Measurements from ENCODE around the gene FAM114A1. TPM values are rescaled to one million over a fixed set of nuclear protein-coding genes. Genes with fewer than 3 reads are reported as not detected.

Gene FAM114A1
- total and polyA plus RNA-seq, 2 of the 4 experiments (the other 2 are of a cell fraction): 135 to 649 TPM

- WGBS, 2 experiments (ENCODE audit: extremely low coverage in 2 of 2, insufficient read length in 1 of 2): no CpG with 5 or more reads among the region's 5 CpGs
- no peak overlapping the region; the same call in 1 of the 2 replicates for H3K56ac ChIP-seq (ENCODE audit: extremely low read depth, insufficient read depth, low read length)
- dilution Hi-C loops (cut with HindIII; ENCODE audit: low sequenced_read_pairs, unreplicated experiment): no loop called here
- H3K23ac ChIP-seq (ENCODE audit: low read depth, low read length): no peak overlapping the region
- no peak overlapping the region for H2AFZ ChIP-seq (replicated peaks; ENCODE audit: low read length, poor library complexity)
- no peaks in the 10 kb centered on the region for H3K9me1 ChIP-seq (ENCODE audit: insufficient read depth, low read length)
- no peaks in the 10 kb centered on the region for H4K20me1 ChIP-seq (ENCODE audit: insufficient read depth, low read length)
- H3K14ac ChIP-seq (replicated peaks; ENCODE audit: low read depth, low read length): no peak overlapping the region
- H2BK15ac ChIP-seq (ENCODE audit: low read depth, low read length): no peak overlapping the region
- H2BK120ac ChIP-seq (ENCODE audit: low read depth, low read length): no peak overlapping the region
- H4K5ac ChIP-seq (ENCODE audit: low read depth, low read length): no peak overlapping the region
- no peak overlapping the region for H3K18ac ChIP-seq (ENCODE audit: low read depth, low read length)
- H3K4me2 ChIP-seq (ENCODE audit: low read depth, low read length): no peak overlapping the region
- H2AK9ac ChIP-seq (replicated peaks; ENCODE audit: low read depth, low read length, poor library complexity): no peak overlapping the region
- ChIA-PET POLR2A (ENCODE audit: unreplicated experiment) (interaction anchor here (0.5 to 0.6 kb wide), 2 partner anchors 68 to 105 kb away, joined by 3 read pairs; no protein-coding TSS in a partner anchor), CTCF (no interaction called here)
- no peak for TF ChIP-seq RAD21 (IDR thresholded peaks at IDR 0.05; ENCODE audit: low read length)
- TF ChIP-seq MAFK (IDR thresholded peaks at IDR 0.05; ENCODE audit: low read depth, low read length): no peak
- TF ChIP-seq POLR2A (IDR thresholded peaks at IDR 0.05; ENCODE audit: low read depth, low read length): no peak
- no peak for TF ChIP-seq SMC3 (IDR thresholded peaks at IDR 0.05; ENCODE audit: low read depth, low read length)
- TF ChIP-seq MAZ (IDR thresholded peaks at IDR 0.05; ENCODE audit: borderline replicate concordance, low read depth, low read length): no peak
- no peak for TF ChIP-seq ELK1 (IDR thresholded peaks at IDR 0.05; ENCODE audit: borderline replicate concordance, low read depth, low read length)
- no peak for TF ChIP-seq BHLHE40 (IDR thresholded peaks at IDR 0.05; ENCODE audit: low read depth, low read length)
- DNase-seq: peak; percentile 29
- H3K4ac ChIP-seq (ENCODE audit: low read depth, low read length): no peak overlapping the region
- H2BK5ac ChIP-seq (ENCODE audit: low read depth, low read length, poor library complexity, severe bottlenecking): peak overlapping the region; percentile 23
- H3K9me3 ChIP-seq (ENCODE audit: control insufficient read depth, insufficient read depth, low read length): no peaks in the 10 kb centered on the region
- no peak overlapping the region for H3K9ac ChIP-seq (ENCODE audit: low read depth, low read length)
- peak; percentile 35; the same call in 1 of the 2 replicates for ATAC-seq (ENCODE audit: low read depth)
- peak overlapping the region; percentile 8; the same call in 1 of the 2 replicates for H2BK20ac ChIP-seq (ENCODE audit: low read depth, low read length)
- H3K27me3 ChIP-seq (ENCODE audit: control insufficient read depth, insufficient read depth, low read length): no peaks in the 10 kb centered on the region
- in situ Hi-C loops (cut with MboI; ENCODE audit: low sequenced_read_pairs): loop anchor here (10.0 kb wide), 1 partner anchor 179 kb away; no protein-coding TSS in a partner anchor
- no peak overlapping the region for H3K4me3 ChIP-seq (ENCODE audit: insufficient read depth, low read depth, low read length)
- H4K8ac ChIP-seq (ENCODE audit: low read depth in 2 of 2, low read length in 2 of 2): no peak overlapping the region; a peak in 1 of 4 replicates
- H3K4me1 ChIP-seq (ENCODE audit: control insufficient read depth, insufficient read depth, low read length): no peaks in the 10 kb centered on the region
- 0 out of 2 replicates have a peak overlapping the region, but pooled peaks have one; percentile 23 for H3K27ac ChIP-seq (ENCODE audit: insufficient read depth, low read length)
- no TSS peak for BruUV-seq (replicated peaks)
- H3K36me3 ChIP-seq (ENCODE audit: control insufficient read depth, insufficient read depth, low read length): peaks cover 62% of the 10 kb centered on the region
- peaks cover 23 to 30% of the 10 kb centered on the region in 2 experiments for H3K79me1 ChIP-seq (ENCODE audit: low read depth in 1 of 2, low read length in 2 of 2)
- no peak overlapping the region for H2AK5ac ChIP-seq (ENCODE audit: low read depth, low read length)
- H4K91ac ChIP-seq (ENCODE audit: insufficient read depth, low read depth, low read length): no peak overlapping the region; the same call in 1 of the 2 replicates
- intact Hi-C loops (cut with micrococcal nuclease): no loop called here
These were observed 67.9 kb downstream of the FAM114A1 start for GRCh38 chr4:38935391-38936073.
